ENCODE measurements around the gene CCDC40.

DNA sequence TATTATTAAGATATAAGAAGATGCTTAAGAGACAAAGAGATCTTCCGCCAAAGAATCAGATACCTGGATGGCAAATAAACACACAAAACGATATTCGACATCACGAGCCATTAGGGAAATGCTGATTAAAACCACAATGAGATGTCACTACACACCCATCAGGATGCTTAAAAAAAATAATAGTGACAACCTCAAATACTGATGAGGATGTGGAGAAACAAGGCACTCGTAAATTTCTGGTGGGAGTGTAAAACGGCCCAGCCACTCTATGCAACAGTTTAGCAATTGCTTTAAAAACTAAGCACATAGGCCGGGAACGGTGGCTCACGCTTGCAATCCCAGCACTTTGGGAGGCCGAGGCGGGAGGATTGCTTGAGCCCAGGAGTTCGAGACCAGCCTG, 40.2 kb upstream of the CCDC40 start:
- TF ChIP-seq EZH2 (IDR thresholded peaks at IDR 0.05; ENCODE audit: low read length, unreplicated experiment) (no peak), EZH2phosphoT487 (IDR thresholded peaks at IDR 0.05; ENCODE audit: borderline replicate concordance, low read length) (no peak)
- TF ChIP-seq, protein P1, sequence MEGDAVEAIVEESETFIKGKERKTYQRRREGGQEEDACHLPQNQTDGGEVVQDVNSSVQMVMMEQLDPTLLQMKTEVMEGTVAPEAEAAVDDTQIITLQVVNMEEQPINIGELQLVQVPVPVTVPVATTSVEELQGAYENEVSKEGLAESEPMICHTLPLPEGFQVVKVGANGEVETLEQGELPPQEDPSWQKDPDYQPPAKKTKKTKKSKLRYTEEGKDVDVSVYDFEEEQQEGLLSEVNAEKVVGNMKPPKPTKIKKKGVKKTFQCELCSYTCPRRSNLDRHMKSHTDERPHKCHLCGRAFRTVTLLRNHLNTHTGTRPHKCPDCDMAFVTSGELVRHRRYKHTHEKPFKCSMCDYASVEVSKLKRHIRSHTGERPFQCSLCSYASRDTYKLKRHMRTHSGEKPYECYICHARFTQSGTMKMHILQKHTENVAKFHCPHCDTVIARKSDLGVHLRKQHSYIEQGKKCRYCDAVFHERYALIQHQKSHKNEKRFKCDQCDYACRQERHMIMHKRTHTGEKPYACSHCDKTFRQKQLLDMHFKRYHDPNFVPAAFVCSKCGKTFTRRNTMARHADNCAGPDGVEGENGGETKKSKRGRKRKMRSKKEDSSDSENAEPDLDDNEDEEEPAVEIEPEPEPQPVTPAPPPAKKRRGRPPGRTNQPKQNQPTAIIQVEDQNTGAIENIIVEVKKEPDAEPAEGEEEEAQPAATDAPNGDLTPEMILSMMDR (conservative IDR thresholded peaks at IDR 0.05; ENCODE audit: low read depth, low read length): no peak
